Measurements from ENCODE around the gene C10orf95.

The C10orf95 gene

GRCh38 chr10:102435133-102435497 lies 16.2 kb downstream of the C10orf95 start:
- DNase-seq (ENCODE audit: low read depth in 3 of 3, low spot score in 1 of 3): no peak

GRCh38 chr10:102434394-102435132 lies 16.8 kb downstream of the C10orf95 start:
- DNase-seq (ENCODE audit: low read depth in 3 of 3, low spot score in 1 of 3): no peak

GRCh38 chr10:102433619-102434046 lies 17.7 kb downstream of the C10orf95 start:
- DNase-seq (ENCODE audit: low read depth in 3 of 3, low spot score in 1 of 3): no peak

GRCh38 chr10:102432162-102432950 lies 19.0 kb downstream of the C10orf95 start, which contains the start of gene CUEDC2:
CUEDC2 (minus strand) TSS chr10:102432574; CDS start chr10:102425188, 7,386 bp downstream.
- peak; percentile 87 to 98 (median 94) for DNase-seq (ENCODE audit: low read depth in 3 of 3, low spot score in 1 of 3)

GRCh38 chr10:102431452-102432124 lies 19.8 kb downstream of the C10orf95 start:
- no peak for DNase-seq (ENCODE audit: low read depth in 3 of 3, low spot score in 1 of 3)

- no peak for DNase-seq (ENCODE audit: low read depth in 3 of 3, low spot score in 1 of 3)
Measured at GRCh38 chr10:102429468-102429867, 21.9 kb downstream of the C10orf95 start.

GRCh38 chr10:102426803-102427287 lies 24.5 kb downstream of the C10orf95 start:
- no peak for DNase-seq (ENCODE audit: low read depth in 3 of 3, low spot score in 1 of 3)

- no peak for DNase-seq (ENCODE audit: low read depth in 3 of 3, low spot score in 1 of 3)
Measured at GRCh38 chr10:102425444-102425843, 25.9 kb downstream of the C10orf95 start.

- DNase-seq (ENCODE audit: low read depth in 3 of 3, low spot score in 1 of 3): no peak
Measured at GRCh38 chr10:102424916-102425315, 26.4 kb downstream of the C10orf95 start.

- no peak for DNase-seq (ENCODE audit: low read depth in 3 of 3, low spot score in 1 of 3)
Measured at GRCh38 chr10:102424145-102424544, 27.2 kb downstream of the C10orf95 start.

GRCh38 chr10:102423372-102423968 lies 27.9 kb downstream of the C10orf95 start:
- DNase-seq (ENCODE audit: low read depth in 3 of 3, low spot score in 1 of 3): no peak

GRCh38 chr10:102422545-102423129 lies 28.7 kb downstream of the C10orf95 start:
- DNase-seq (ENCODE audit: low read depth in 3 of 3, low spot score in 1 of 3): no peak

- DNase-seq (ENCODE audit: low read depth in 3 of 3, low spot score in 1 of 3): no peak
Measured at GRCh38 chr10:102421757-102422512, 29.4 kb downstream of the C10orf95 start.

- no peak for DNase-seq (ENCODE audit: low read depth in 3 of 3, low spot score in 1 of 3)
Measured at GRCh38 chr10:102421507-102421756, 29.9 kb downstream of the C10orf95 start.

GRCh38 chr10:102420714-102421506 lies 30.4 kb downstream of the C10orf95 start, which contains the start of gene FBXL15:
FBXL15 (plus strand) TSS chr10:102420836; CDS start chr10:102421130, 294 bp downstream.
- peak; percentile 90 to 92 (median 91) for DNase-seq (ENCODE audit: low read depth in 3 of 3, low spot score in 1 of 3)

- DNase-seq (ENCODE audit: low read depth in 3 of 3, low spot score in 1 of 3): no peak
Measured at GRCh38 chr10:102420181-102420713, 31.1 kb downstream of the C10orf95 start.

GRCh38 chr10:102419269-102420180 lies 31.8 kb downstream of the C10orf95 start:
- peak in 1 of 3 donors; percentile 64 for DNase-seq (ENCODE audit: low read depth in 3 of 3, low spot score in 1 of 3)

All from stimulated activated CD4-positive, alpha-beta T cell treated with anti-CD3 and anti-CD28 coated beads, TNF-alpha, amount 100 ng/mL, for 1 hour (primary cell).